ENCODE measurements around the gene ACADS. TPM values are rescaled to one million over a fixed set of nuclear protein-coding genes. Genes with fewer than 3 reads are reported as not detected.
A peak's percentile ranks its signal among the peaks of the same experiment; 100 is the strongest.

Gene ACADS
- total RNA-seq, 1 donor from 2014 or later: 93.8 TPM

DNA sequence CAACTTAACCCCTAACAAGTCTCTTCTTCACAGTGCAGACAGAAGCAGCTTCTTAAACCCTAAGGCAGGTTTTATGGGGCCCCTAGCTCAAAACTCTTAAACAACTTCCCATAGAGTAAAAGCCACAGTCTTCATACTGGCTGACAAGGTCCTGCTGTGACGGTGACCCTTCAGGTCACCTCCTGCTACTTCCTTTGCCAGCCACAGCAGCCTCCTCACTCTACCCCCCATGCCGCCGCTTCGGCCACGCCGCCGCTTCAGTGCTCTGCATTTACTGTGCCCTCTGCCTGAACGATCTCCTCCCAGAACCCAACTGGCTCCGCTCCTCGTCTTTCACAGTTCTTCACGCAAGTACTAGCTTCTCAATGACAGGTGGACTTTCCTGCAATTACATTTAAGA lies 45.5 kb downstream of the ACADS start:
- TF ChIP-seq, protein P1, sequence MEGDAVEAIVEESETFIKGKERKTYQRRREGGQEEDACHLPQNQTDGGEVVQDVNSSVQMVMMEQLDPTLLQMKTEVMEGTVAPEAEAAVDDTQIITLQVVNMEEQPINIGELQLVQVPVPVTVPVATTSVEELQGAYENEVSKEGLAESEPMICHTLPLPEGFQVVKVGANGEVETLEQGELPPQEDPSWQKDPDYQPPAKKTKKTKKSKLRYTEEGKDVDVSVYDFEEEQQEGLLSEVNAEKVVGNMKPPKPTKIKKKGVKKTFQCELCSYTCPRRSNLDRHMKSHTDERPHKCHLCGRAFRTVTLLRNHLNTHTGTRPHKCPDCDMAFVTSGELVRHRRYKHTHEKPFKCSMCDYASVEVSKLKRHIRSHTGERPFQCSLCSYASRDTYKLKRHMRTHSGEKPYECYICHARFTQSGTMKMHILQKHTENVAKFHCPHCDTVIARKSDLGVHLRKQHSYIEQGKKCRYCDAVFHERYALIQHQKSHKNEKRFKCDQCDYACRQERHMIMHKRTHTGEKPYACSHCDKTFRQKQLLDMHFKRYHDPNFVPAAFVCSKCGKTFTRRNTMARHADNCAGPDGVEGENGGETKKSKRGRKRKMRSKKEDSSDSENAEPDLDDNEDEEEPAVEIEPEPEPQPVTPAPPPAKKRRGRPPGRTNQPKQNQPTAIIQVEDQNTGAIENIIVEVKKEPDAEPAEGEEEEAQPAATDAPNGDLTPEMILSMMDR (IDR thresholded peaks at IDR 0.05; ENCODE audit: borderline replicate concordance): no peak
- H3K4me1 ChIP-seq: peaks cover 26% of the 10 kb centered on the region
- H3K4me3 ChIP-seq: no peak overlapping the region
- H3K36me3 ChIP-seq: peaks cover 37% of the 10 kb centered on the region
- no peaks in the 10 kb centered on the region for H3K9me3 ChIP-seq (replicated peaks)
- DNase-seq: no peak
- intact Hi-C loops (cut with micrococcal nuclease): no loop called here
- H3K27ac ChIP-seq (replicated peaks): no peak overlapping the region
- no peaks in the 10 kb centered on the region for H3K27me3 ChIP-seq (ENCODE audit: low read depth)

GRCh38 chr12:120774169-120774916 lies 48.7 kb downstream of the ACADS start:
- H3K36me3 ChIP-seq: peaks cover 10% of the 10 kb centered on the region

GRCh38 chr12:120775862-120776552 lies 50.4 kb downstream of the ACADS start:
- peaks cover 27% of the 10 kb centered on the region for H3K4me1 ChIP-seq
- H3K27me3 ChIP-seq (ENCODE audit: low read depth): no peaks in the 10 kb centered on the region
- H3K4me3 ChIP-seq: no peak overlapping the region
- DNase-seq: no peak
- H3K36me3 ChIP-seq: peaks cover 15% of the 10 kb centered on the region
- intact Hi-C loops (cut with micrococcal nuclease): no loop called here
- no peaks in the 10 kb centered on the region for H3K9me3 ChIP-seq (replicated peaks)
- TF ChIP-seq, protein P1 (IDR thresholded peaks at IDR 0.05; ENCODE audit: borderline replicate concordance): peak; percentile 21
- peak overlapping the region; percentile 20 for H3K27ac ChIP-seq (replicated peaks)

More at GRCh38 chr12:120774169-120774916, 48.7 kb downstream of the ACADS start:
- Histone ChIP-seq H3K4me3 (no peak overlapping the region), H3K27me3 (ENCODE audit: low read depth) (no peaks in the 10 kb centered on the region), H3K27ac (replicated peaks) (peak overlapping the region; percentile 5), H3K9me3 (replicated peaks) (no peaks in the 10 kb centered on the region), H3K4me1 (peaks cover 27% of the 10 kb centered on the region)
- TF ChIP-seq, protein P1 (IDR thresholded peaks at IDR 0.05; ENCODE audit: borderline replicate concordance): no peak
- no peak for DNase-seq
- intact Hi-C loops (cut with micrococcal nuclease): no loop called here

DNA sequence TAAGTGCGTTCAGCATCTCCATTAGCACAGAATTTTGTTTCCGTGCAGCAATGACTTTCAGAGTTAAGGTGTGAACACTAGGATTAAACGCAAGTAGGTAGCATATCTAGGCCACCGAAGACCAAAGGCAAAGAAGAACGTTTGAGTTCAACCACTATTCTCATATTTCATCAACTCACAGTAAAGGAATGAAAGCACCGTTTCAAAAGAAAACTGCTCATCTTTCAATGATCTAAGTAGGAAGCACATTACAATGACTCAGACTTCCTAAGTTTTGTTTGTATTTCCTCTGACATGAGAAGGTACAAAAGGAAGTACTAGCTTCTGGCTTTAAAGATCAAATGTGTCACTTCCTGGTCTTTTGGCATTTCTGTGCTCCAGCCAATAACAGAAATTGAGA lies 57.6 kb downstream of the ACADS start:
- no peaks in the 10 kb centered on the region for H3K9me3 ChIP-seq (replicated peaks)
- H3K27me3 ChIP-seq (ENCODE audit: low read depth): no peaks in the 10 kb centered on the region
- H3K4me3 ChIP-seq: peak overlapping the region; percentile 3
- peaks cover 39% of the 10 kb centered on the region for H3K36me3 ChIP-seq
- intact Hi-C loops (cut with micrococcal nuclease): no loop called here
- TF ChIP-seq, protein P1 (IDR thresholded peaks at IDR 0.05; ENCODE audit: borderline replicate concordance): no peak
- DNase-seq: no peak
- H3K4me1 ChIP-seq: peaks cover 18% of the 10 kb centered on the region
- H3K27ac ChIP-seq (replicated peaks): peak overlapping the region; percentile 61

DNA sequence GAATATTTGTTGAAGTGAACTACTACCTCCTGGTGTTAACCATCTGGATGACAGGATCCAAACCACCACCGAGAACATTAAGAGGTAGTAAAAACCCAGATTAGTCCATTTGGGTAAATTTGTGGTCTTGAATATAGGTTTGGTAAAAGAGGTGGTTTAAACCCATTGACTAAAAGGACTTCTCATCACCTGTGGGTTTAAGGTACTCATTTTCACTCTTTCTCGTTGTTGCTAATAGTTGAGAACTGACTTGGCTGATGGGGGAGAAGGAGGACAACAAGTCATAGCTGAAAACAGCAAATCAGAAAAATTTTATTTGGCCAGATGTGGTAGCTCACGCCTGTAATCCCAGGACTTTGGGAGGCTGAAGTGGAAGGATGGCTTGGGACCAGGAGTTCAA lies 59.2 kb downstream of the ACADS start:
- Histone ChIP-seq H3K9me3 (replicated peaks) (no peaks in the 10 kb centered on the region), H3K4me1 (peaks cover 23% of the 10 kb centered on the region), H3K27ac (replicated peaks) (no peak overlapping the region), H3K4me3 (no peak overlapping the region), H3K36me3 (peaks cover 39% of the 10 kb centered on the region), H3K27me3 (ENCODE audit: low read depth) (no peaks in the 10 kb centered on the region)
- intact Hi-C loops (cut with micrococcal nuclease): no loop called here
- DNase-seq: no peak
- TF ChIP-seq, protein P1 (IDR thresholded peaks at IDR 0.05; ENCODE audit: borderline replicate concordance): no peak

All from left ventricle myocardium inferior (tissue), 1 donor.